Loucy (cell line): ENCODE data around the gene CAPN10.

Experiments
- EZH2phosphoT487 ChIP-seq: fragments of 200-600 bp; IDR thresholded peaks from 2 replicates; pipeline ENCODE4 v1.6.1; 2018; ENCODE audit warnings: antibody characterized with exemption, mild to moderate bottlenecking, moderate library complexity, borderline replicate concordance
- TF ChIP-seq, protein P1 (sequence below): fragments of 200-600 bp; sonication (generic); conservative IDR thresholded peaks from 2 replicates; pipeline ENCODE4 v1.5.1; 2014; ENCODE audit warnings: mild to moderate bottlenecking, antibody characterized with exemption, low read length

DNA sequence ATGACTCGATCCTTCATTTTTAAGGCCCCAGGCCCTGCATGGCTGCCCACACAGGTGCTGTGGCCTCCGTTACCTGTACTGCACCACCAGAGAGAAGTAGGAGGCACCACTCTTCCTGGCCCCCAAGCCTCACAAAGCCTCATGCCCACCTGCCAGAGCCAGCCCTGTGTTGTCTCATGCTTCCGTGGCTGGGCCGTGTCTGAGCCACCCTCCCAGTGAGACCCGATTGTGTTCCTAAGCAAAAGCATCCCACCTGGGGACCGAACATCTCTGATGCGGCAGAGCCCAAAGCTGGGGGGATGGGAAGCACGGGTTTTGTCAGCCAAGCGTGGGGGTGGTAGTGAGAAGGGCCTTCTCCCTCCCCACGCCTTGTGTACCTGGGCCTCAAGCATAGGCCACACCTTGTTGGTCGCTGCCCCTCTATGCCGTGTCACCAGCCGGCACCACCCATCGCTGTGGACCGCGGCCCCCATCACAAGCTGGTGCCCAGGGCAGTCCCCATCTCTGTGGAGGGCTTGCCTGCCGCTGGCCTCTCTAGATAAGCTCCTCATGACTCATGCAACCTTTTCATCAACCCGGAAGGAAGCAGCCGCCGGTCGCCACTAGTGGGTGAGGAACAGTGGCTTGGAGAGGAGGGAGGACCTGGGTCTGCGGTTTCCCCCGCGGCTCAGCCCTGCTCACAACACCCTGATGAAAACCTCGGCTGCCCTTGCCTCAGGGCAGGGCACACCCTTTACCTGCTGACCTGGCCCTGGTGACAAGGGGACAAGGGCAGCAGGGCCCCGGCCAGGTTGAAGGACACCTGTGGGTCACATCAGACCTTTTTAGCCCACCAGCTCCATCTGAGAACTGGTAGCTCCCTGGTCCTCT is 21.0 kb upstream of the CAPN10 start:
- TF ChIP-seq, protein P1, sequence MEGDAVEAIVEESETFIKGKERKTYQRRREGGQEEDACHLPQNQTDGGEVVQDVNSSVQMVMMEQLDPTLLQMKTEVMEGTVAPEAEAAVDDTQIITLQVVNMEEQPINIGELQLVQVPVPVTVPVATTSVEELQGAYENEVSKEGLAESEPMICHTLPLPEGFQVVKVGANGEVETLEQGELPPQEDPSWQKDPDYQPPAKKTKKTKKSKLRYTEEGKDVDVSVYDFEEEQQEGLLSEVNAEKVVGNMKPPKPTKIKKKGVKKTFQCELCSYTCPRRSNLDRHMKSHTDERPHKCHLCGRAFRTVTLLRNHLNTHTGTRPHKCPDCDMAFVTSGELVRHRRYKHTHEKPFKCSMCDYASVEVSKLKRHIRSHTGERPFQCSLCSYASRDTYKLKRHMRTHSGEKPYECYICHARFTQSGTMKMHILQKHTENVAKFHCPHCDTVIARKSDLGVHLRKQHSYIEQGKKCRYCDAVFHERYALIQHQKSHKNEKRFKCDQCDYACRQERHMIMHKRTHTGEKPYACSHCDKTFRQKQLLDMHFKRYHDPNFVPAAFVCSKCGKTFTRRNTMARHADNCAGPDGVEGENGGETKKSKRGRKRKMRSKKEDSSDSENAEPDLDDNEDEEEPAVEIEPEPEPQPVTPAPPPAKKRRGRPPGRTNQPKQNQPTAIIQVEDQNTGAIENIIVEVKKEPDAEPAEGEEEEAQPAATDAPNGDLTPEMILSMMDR = no peak
- no peak for TF ChIP-seq EZH2phosphoT487
